KMS-11 (cell line): ENCODE data around the gene PLBD1.

ENCODE experiments used
- H2AFZ ChIP-seq: fragments of 200-600 bp; sonication (generic); 2 replicates; pipeline ENCODE4 v1.6.1; 2016; ENCODE audit warnings: antibody characterized with exemption, mixed run types, low read depth
- H3K27ac ChIP-seq: fragments of 200-600 bp; sonication (generic); 2 replicates; pipeline ENCODE4 v1.6.1; 2016; ENCODE audit warnings: mild to moderate bottlenecking, mixed run types
- H3K27me3 ChIP-seq: fragments of 200-600 bp; sonication (generic); 2 replicates; pipeline ENCODE4 v1.6.1; 2017; ENCODE audit warnings: mild to moderate bottlenecking, low read depth, mixed run types, moderate library complexity; ENCODE audit not compliant: insufficient read depth
- H3K36me3 ChIP-seq: fragments of 200-600 bp; sonication (generic); 2 replicates; pipeline ENCODE4 v1.6.1; 2017; ENCODE audit warnings: mild to moderate bottlenecking, mixed run types; ENCODE audit not compliant: insufficient read depth
- H3K4me1 ChIP-seq: fragments of 200-600 bp; sonication (generic); 2 replicates; pipeline ENCODE4 v1.6.1; 2016; ENCODE audit warnings: mild to moderate bottlenecking, low read depth, mixed run types; ENCODE audit not compliant: poor library complexity, severe bottlenecking
- H3K4me2 ChIP-seq: fragments of 200-600 bp; sonication (generic); 2 replicates; pipeline ENCODE4 v1.7.0; 2016; ENCODE audit warnings: mild to moderate bottlenecking, mixed run types
- H3K4me3 ChIP-seq: fragments of 200-600 bp; sonication (generic); IDR thresholded peaks from 2 replicates; pipeline ENCODE4 v1.6.1; 2017; ENCODE audit warnings: low read depth, low read length, mixed read lengths; ENCODE audit not compliant: insufficient read depth
- H3K79me2 ChIP-seq: fragments of 200-600 bp; sonication (generic); 2 replicates; pipeline ENCODE4 v1.6.1; 2016; ENCODE audit warnings: low read depth, mixed run types; ENCODE audit not compliant: insufficient read depth
- H3K9ac ChIP-seq: fragments of 200-600 bp; sonication (generic); 2 replicates; pipeline ENCODE4 v1.6.1; 2016; ENCODE audit warnings: mild to moderate bottlenecking, mixed run types
- H4K20me1 ChIP-seq: fragments of 200-600 bp; sonication (generic); 2 replicates; pipeline ENCODE4 v1.6.1; 2016; ENCODE audit warnings: mild to moderate bottlenecking, mixed run types; ENCODE audit not compliant: insufficient read depth
- TF ChIP-seq, protein P1 (sequence below): fragments of 200-600 bp; sonication (generic); conservative IDR thresholded peaks from 2 replicates; pipeline ENCODE4 v1.6.1; 2017; ENCODE audit warnings: low read depth, mild to moderate bottlenecking, antibody characterized with exemption, low read length, moderate library complexity, mixed read lengths

The PLBD1 gene

GRCh38 chr12:14612250-14612649 is 44.6 kb upstream of the PLBD1 start:
- no peak overlapping the region for H3K4me2 ChIP-seq
- TF ChIP-seq, protein P1, sequence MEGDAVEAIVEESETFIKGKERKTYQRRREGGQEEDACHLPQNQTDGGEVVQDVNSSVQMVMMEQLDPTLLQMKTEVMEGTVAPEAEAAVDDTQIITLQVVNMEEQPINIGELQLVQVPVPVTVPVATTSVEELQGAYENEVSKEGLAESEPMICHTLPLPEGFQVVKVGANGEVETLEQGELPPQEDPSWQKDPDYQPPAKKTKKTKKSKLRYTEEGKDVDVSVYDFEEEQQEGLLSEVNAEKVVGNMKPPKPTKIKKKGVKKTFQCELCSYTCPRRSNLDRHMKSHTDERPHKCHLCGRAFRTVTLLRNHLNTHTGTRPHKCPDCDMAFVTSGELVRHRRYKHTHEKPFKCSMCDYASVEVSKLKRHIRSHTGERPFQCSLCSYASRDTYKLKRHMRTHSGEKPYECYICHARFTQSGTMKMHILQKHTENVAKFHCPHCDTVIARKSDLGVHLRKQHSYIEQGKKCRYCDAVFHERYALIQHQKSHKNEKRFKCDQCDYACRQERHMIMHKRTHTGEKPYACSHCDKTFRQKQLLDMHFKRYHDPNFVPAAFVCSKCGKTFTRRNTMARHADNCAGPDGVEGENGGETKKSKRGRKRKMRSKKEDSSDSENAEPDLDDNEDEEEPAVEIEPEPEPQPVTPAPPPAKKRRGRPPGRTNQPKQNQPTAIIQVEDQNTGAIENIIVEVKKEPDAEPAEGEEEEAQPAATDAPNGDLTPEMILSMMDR, result no peak
- no peak overlapping the region for H3K27ac ChIP-seq
- no peaks in the 10 kb centered on the region for H4K20me1 ChIP-seq
- H3K9ac ChIP-seq, result no peak overlapping the region
- H3K4me3 ChIP-seq, result no peak overlapping the region
- no peaks in the 10 kb centered on the region for H3K36me3 ChIP-seq
- H2AFZ ChIP-seq, result no peak overlapping the region
- H3K79me2 ChIP-seq, result no peaks in the 10 kb centered on the region
- no peaks in the 10 kb centered on the region for H3K4me1 ChIP-seq
- no peaks in the 10 kb centered on the region for H3K27me3 ChIP-seq

DNA sequence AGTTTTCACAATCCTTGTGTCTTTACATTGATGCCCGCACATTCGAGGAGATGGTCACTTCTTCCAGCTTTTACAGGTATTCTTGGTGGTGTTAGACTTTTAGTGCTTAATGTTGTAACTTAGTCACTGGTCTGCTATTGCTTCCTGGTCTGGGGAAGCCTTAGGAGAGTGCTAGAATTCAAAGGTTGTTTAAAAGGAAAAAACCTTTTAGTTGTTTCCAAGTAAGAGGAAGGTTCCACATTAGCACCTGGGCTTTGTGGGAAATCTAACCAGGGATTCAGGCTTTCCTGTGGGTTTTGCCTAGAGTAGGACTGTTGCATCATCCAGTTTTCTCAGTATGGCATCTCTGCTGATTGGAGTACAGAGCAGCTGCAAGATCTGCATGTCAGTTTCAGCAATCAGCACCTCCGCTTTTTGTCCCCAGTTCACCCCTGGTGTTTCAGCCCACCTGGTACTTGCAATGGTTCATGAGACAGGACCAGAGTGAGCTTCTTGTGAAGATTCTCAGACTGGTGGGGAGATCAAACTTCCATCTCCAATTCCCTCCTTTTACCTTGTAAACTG is 44.0 kb upstream of the PLBD1 start:
- H3K9ac ChIP-seq, result no peak overlapping the region
- TF ChIP-seq, protein P1, result no peak
- no peaks in the 10 kb centered on the region for H3K79me2 ChIP-seq
- no peak overlapping the region for H3K27ac ChIP-seq
- H2AFZ ChIP-seq, result no peak overlapping the region
- no peak overlapping the region for H3K4me2 ChIP-seq
- no peaks in the 10 kb centered on the region for H4K20me1 ChIP-seq
- H3K4me1 ChIP-seq, result no peaks in the 10 kb centered on the region
- H3K27me3 ChIP-seq, result no peaks in the 10 kb centered on the region
- H3K36me3 ChIP-seq, result no peaks in the 10 kb centered on the region
- no peak overlapping the region for H3K4me3 ChIP-seq

- H3K9ac ChIP-seq, result no peak overlapping the region
- no peak overlapping the region for H3K4me3 ChIP-seq
- no peak overlapping the region for H2AFZ ChIP-seq
- TF ChIP-seq, protein P1, result no peak
- H3K36me3 ChIP-seq, result no peaks in the 10 kb centered on the region
- H3K27me3 ChIP-seq, result no peaks in the 10 kb centered on the region
- H3K79me2 ChIP-seq, result no peaks in the 10 kb centered on the region
- H3K4me1 ChIP-seq, result no peaks in the 10 kb centered on the region
- no peak overlapping the region for H3K4me2 ChIP-seq
- no peak overlapping the region for H3K27ac ChIP-seq
- no peaks in the 10 kb centered on the region for H4K20me1 ChIP-seq
Observed at GRCh38 chr12:14607568-14607967, 39.9 kb upstream of the PLBD1 start.

DNA sequence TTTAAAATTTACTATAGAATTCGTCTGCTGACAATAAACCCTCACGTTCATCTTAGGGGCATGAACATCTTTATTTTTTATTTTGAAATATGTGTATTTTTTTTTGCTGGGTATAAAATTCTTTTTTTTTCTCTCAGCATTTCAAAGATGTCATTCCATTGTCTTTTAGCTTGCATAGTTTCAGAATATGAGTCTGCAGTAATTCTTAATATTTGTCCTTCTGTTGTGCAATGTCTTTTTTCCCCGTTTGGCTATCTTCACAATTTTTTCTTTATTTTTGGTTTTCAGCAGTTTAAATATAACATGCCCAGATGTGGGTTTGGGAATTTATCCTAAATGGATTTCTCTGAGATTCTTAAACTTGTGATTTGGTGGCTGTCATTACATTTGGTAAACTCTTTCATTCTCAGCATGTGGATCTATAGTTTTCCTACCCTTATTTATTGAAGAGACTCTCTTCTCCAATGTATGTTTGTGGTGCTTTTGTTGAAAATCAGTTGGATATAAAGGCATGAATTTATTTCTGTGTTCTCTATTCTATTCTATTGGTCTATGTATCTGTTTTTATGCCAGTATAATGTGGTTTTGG is 37.8 kb upstream of the PLBD1 start:
- H4K20me1 ChIP-seq, result no peaks in the 10 kb centered on the region
- H3K79me2 ChIP-seq, result no peaks in the 10 kb centered on the region
- H3K4me2 ChIP-seq, result no peak overlapping the region
- no peak overlapping the region for H3K9ac ChIP-seq
- H3K36me3 ChIP-seq, result no peaks in the 10 kb centered on the region
- H3K4me3 ChIP-seq, result no peak overlapping the region
- TF ChIP-seq, protein P1, result no peak
- no peaks in the 10 kb centered on the region for H3K4me1 ChIP-seq
- H3K27ac ChIP-seq, result no peak overlapping the region
- H3K27me3 ChIP-seq, result no peaks in the 10 kb centered on the region
- H2AFZ ChIP-seq, result no peak overlapping the region
